Activated CD8-positive, alpha-beta memory T cell treated with anti-CD3 and anti-CD28 coated beads, Interleukin-2, amount 50 U/mL, for 1 hour (primary cell): ENCODE data around the gene PDE6H.

Experiments
- DNase-seq: peaks from one replicate; pipeline ENCODE4 v3.0.0-alpha.2; 2020; ENCODE audit errors: extremely low read depth

PDE6H gene

GRCh38 chr12:14972816-14973215 lies at the start of gene PDE6H:
Gene PDE6H (plus strand): TSS chr12:14973042. CDS start chr12:14978013, 4,971 bp downstream.
- no peak for DNase-seq

- no peak for DNase-seq
Measured at GRCh38 chr12:14923944-14924343, 48.9 kb upstream of the PDE6H start.

GRCh38 chr12:14924541-14924940 lies 48.3 kb upstream of the PDE6H start:
- no peak for DNase-seq

- DNase-seq, result no peak
Measured at GRCh38 chr12:14927267-14927666, 45.6 kb upstream of the PDE6H start.

- DNase-seq, result no peak
Measured at GRCh38 chr12:14928931-14929330, 43.9 kb upstream of the PDE6H start.

- DNase-seq, result no peak
Measured at GRCh38 chr12:14930299-14930698, 42.5 kb upstream of the PDE6H start.

GRCh38 chr12:14931359-14931758 lies 41.5 kb upstream of the PDE6H start:
- DNase-seq, result no peak

GRCh38 chr12:14931791-14932560 lies 40.9 kb upstream of the PDE6H start:
- DNase-seq, result no peak

- DNase-seq, result no peak
Measured at GRCh38 chr12:14934511-14934910, 38.3 kb upstream of the PDE6H start.

- DNase-seq, result no peak
Measured at GRCh38 chr12:14935031-14935430, 37.8 kb upstream of the PDE6H start.

- DNase-seq, result no peak
Measured at GRCh38 chr12:14936224-14936861, 36.5 kb upstream of the PDE6H start.

- no peak for DNase-seq
Measured at GRCh38 chr12:14937014-14937413, 35.8 kb upstream of the PDE6H start.

GRCh38 chr12:14937689-14938088 lies 35.2 kb upstream of the PDE6H start:
- DNase-seq, result no peak

GRCh38 chr12:14938301-14938700 lies 34.5 kb upstream of the PDE6H start, which contains the start of gene ERP27:
Gene ERP27 (minus strand): TSS chr12:14938537. CDS start chr12:14938508, 29 bp downstream.
- no peak for DNase-seq

GRCh38 chr12:14941369-14941768 lies 31.5 kb upstream of the PDE6H start:
- DNase-seq, result no peak

GRCh38 chr12:14942196-14942931 lies 30.5 kb upstream of the PDE6H start:
- no peak for DNase-seq

GRCh38 chr12:14946162-14946561 lies 26.7 kb upstream of the PDE6H start:
- no peak for DNase-seq

- DNase-seq, result no peak
Measured at GRCh38 chr12:14946861-14947260, 26.0 kb upstream of the PDE6H start.

- peak; percentile 49 for DNase-seq
Measured at GRCh38 chr12:14948672-14949071, 24.2 kb upstream of the PDE6H start.

- DNase-seq, result no peak
Measured at GRCh38 chr12:14949631-14950030, 23.2 kb upstream of the PDE6H start.

GRCh38 chr12:14950421-14950820 lies 22.4 kb upstream of the PDE6H start:
- no peak for DNase-seq

- DNase-seq, result no peak
Measured at GRCh38 chr12:14950982-14951746, 21.7 kb upstream of the PDE6H start.
